ENCODE measurements around the gene CYP19A1. TPM values are rescaled to one million over a fixed set of nuclear protein-coding genes. Genes with fewer than 3 reads are reported as not detected.
A peak's percentile ranks its signal among the peaks of the same experiment; 100 is the strongest.

CYP19A1 gene
- polyA plus RNA-seq, 1 experiment, result not detected

DNA sequence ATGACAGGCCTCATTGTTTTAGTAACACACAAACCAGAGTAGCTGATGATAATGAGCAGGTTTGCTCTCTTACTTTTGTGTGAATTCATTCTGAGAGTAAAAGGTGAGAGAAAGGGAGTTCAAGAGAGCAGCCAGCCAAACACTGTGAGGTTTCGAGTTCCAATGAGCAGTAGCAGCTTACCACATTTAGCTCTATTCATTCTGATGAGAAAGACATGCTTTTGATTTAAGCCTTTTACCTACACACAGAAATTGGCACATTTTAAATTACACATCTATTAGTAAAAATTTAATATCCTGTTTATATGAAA is 31.0 kb upstream of the CYP19A1 start:
- ChIA-PET POLR2A (interaction anchor here (1.0 to 2.3 kb wide), 5 partner anchors 8 to 126 kb away, joined by 3 to 12 read pairs (median 6); no protein-coding TSS in a partner anchor), CTCF (interaction anchor here (0.8 to 1.5 kb wide), 8 partner anchors 10 to 236 kb away, joined by 3 to 8 read pairs (median 4); no protein-coding TSS in a partner anchor)
- no peak for DNase-seq (ENCODE audit: low read depth, low spot score)
- H3K27ac ChIP-seq (ENCODE audit: low read depth, low read length), result peak overlapping the region; percentile 85
- TF ChIP-seq, protein P1, sequence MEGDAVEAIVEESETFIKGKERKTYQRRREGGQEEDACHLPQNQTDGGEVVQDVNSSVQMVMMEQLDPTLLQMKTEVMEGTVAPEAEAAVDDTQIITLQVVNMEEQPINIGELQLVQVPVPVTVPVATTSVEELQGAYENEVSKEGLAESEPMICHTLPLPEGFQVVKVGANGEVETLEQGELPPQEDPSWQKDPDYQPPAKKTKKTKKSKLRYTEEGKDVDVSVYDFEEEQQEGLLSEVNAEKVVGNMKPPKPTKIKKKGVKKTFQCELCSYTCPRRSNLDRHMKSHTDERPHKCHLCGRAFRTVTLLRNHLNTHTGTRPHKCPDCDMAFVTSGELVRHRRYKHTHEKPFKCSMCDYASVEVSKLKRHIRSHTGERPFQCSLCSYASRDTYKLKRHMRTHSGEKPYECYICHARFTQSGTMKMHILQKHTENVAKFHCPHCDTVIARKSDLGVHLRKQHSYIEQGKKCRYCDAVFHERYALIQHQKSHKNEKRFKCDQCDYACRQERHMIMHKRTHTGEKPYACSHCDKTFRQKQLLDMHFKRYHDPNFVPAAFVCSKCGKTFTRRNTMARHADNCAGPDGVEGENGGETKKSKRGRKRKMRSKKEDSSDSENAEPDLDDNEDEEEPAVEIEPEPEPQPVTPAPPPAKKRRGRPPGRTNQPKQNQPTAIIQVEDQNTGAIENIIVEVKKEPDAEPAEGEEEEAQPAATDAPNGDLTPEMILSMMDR (IDR thresholded peaks at IDR 0.05; ENCODE audit: low read depth, low read length), result no peak
- no peaks in the 10 kb centered on the region; the same call in 1 of the 2 replicates for H3K9me3 ChIP-seq (ENCODE audit: control insufficient read depth, insufficient read depth, low read length)
- H3K4me3 ChIP-seq (ENCODE audit: low read depth, low read length), result no peak overlapping the region
- no peaks in the 10 kb centered on the region for H3K27me3 ChIP-seq (ENCODE audit: control insufficient read depth, insufficient read depth, low read length)

DNA sequence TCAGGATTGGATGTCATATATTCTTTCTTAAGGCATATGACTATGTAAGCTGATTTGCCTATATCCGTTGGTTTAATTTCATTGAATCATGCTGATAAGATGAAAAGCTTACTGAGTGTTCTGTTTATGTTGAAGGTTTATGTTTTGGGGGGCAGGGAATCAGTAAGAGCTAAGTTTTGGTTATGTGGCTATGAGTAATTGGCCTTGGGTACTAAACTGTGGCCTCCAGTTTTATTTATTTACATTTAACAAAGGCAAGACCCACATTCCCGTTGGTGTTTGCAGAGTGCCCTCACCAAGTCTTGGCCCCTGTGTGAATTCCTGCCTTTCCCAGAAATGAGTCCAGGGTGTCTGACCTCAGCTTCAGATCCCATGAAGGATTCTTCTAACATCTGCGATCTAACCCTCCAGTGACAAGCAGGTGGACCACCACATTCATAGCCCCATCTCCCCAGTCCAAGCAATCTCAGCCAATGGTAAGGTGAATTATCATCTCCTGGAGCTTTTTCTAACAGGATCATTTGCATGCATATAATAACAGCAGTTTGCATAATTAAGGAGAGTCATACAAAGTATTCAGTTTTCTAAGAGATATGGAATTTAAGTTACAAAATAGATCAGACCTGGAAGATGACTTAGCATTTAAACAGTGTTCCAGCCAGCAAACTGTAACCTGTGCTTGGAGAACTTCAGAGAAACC is 30.5 kb upstream of the CYP19A1 start:
- POLR2A ChIA-PET, result interaction anchor here (0.6 to 2.3 kb wide), 7 partner anchors 8 to 126 kb away, joined by 3 to 12 read pairs (median 6); no protein-coding TSS in a partner anchor
- H3K27ac ChIP-seq (ENCODE audit: low read depth, low read length), result peak overlapping the region; percentile 85
- TF ChIP-seq, protein P1 (IDR thresholded peaks at IDR 0.05; ENCODE audit: low read depth, low read length), result no peak

DNA sequence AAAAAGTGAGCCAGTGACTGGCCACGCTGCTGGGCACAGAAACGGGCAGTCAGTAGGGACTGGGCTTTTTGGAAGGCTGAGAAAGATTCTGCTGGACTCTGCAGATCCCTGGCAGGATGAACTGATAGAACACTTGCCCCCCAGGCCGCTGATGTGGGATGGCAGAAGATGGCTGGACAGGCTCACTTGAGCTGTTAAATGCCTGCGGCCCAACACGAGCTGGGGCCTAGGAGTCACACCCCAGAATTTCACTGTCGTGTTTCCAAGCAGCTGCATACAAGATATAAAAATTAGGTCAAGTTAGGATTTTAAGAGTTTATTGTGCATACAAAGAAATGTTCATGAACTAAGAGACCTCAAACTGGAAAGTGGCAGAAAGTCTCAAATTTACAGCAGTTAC is 29.9 kb upstream of the CYP19A1 start:
- no peak for DNase-seq (ENCODE audit: low read depth, low spot score)
- Histone ChIP-seq H3K9me3 (ENCODE audit: control insufficient read depth, insufficient read depth, low read length) (no peaks in the 10 kb centered on the region), H3K4me3 (ENCODE audit: low read depth, low read length) (no peak overlapping the region), H3K27ac (ENCODE audit: low read depth, low read length) (peak overlapping the region; percentile 85), H3K27me3 (ENCODE audit: control insufficient read depth, insufficient read depth, low read length) (peaks cover 4% of the 10 kb centered on the region)
- ChIA-PET POLR2A (interaction anchor here (0.6 to 2.3 kb wide), 6 partner anchors 9 to 86 kb away, joined by 3 to 12 read pairs (median 6); no protein-coding TSS in a partner anchor), CTCF (interaction anchor here (0.9 to 1.5 kb wide), 6 partner anchors 12 to 205 kb away, joined by 3 to 8 read pairs (median 4); no protein-coding TSS in a partner anchor)
- TF ChIP-seq, protein P1 (IDR thresholded peaks at IDR 0.05; ENCODE audit: low read depth, low read length), result no peak

More for the DNA sequence above, 30.5 kb upstream of the CYP19A1 start:
- CTCF ChIA-PET, result interaction anchor here (0.9 to 1.5 kb wide), 9 partner anchors 11 to 206 kb away, joined by 3 to 8 read pairs (median 4); no protein-coding TSS in a partner anchor
- no peaks in the 10 kb centered on the region for H3K27me3 ChIP-seq (ENCODE audit: control insufficient read depth, insufficient read depth, low read length)
- DNase-seq (ENCODE audit: low read depth, low spot score), result peak; percentile 81
- no peaks in the 10 kb centered on the region; the same call in 1 of the 2 replicates for H3K9me3 ChIP-seq (ENCODE audit: control insufficient read depth, insufficient read depth, low read length)
- H3K4me3 ChIP-seq (ENCODE audit: low read depth, low read length), result no peak overlapping the region

DNA sequence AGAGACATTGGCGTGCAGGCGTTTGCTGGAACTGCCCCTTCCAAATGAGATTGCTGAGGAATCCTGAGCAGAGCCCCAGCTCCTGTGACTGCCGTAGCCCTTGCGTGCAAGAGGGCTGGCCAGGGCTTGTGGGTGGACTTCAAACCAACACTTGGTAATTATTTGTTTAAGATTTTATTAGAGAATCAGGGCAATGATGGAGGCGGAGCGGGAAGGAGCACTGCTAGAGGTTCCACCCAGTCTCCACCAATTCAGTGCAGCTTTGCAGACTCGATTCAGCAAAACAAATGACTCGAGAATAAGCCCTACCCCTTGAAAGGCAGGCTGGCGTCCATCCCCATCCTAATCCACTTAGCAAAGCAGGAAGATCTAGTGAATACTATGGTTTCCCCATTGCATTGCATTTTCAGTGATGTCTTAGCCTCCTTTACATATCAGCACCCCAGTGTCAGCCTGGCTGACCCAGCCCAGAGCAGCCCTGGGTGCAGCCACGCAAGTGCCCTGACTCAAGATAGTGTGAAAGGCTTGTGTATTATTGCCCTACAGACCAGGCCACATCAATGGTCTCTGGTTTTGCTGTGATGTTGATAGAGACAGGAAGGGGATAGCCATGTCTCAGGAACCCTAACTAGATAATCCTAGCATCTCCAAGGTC is 29.1 kb upstream of the CYP19A1 start:
- CTCF ChIA-PET, result interaction anchor here (1.1 kb wide), 1 partner anchor 14 kb away, joined by 5 read pairs; no protein-coding TSS in a partner anchor
- H3K27ac ChIP-seq (ENCODE audit: low read depth, low read length), result no peak overlapping the region

More for the DNA sequence above, 29.1 kb upstream of the CYP19A1 start:
- POLR2A ChIA-PET, result no interaction called here
- TF ChIP-seq, protein P1 (IDR thresholded peaks at IDR 0.05; ENCODE audit: low read depth, low read length), result no peak
- Histone ChIP-seq H3K4me3 (ENCODE audit: low read depth, low read length) (no peak overlapping the region), H3K27me3 (ENCODE audit: control insufficient read depth, insufficient read depth, low read length) (peaks cover 9% of the 10 kb centered on the region), H3K9me3 (ENCODE audit: control insufficient read depth, insufficient read depth, low read length) (no peaks in the 10 kb centered on the region)
- DNase-seq (ENCODE audit: low read depth, low spot score), result no peak
